ENCODE results near the gene DYNC1H1.

DNA sequence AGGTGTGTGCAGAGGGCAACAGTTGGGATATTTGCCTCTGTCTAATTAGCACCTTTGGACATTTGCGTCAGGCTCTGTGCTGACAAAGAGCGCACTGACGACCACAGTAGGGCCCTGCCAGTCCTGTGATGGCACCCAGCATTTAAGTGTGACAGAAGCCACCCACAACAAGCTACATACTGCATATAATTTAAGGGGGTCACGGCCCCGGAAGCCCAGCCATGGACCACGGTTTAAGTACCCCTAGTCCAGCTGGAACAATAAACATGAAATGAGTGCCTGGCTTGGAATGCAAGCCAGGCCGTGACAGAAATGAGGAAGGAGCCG, 16.8 kb upstream of the DYNC1H1 start:
- TF ChIP-seq, protein P1, sequence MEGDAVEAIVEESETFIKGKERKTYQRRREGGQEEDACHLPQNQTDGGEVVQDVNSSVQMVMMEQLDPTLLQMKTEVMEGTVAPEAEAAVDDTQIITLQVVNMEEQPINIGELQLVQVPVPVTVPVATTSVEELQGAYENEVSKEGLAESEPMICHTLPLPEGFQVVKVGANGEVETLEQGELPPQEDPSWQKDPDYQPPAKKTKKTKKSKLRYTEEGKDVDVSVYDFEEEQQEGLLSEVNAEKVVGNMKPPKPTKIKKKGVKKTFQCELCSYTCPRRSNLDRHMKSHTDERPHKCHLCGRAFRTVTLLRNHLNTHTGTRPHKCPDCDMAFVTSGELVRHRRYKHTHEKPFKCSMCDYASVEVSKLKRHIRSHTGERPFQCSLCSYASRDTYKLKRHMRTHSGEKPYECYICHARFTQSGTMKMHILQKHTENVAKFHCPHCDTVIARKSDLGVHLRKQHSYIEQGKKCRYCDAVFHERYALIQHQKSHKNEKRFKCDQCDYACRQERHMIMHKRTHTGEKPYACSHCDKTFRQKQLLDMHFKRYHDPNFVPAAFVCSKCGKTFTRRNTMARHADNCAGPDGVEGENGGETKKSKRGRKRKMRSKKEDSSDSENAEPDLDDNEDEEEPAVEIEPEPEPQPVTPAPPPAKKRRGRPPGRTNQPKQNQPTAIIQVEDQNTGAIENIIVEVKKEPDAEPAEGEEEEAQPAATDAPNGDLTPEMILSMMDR (IDR thresholded peaks at IDR 0.05) = no peak
- no peak for TF ChIP-seq POLR2A (IDR thresholded peaks at IDR 0.05; ENCODE audit: low read depth)

All from esophagus muscularis mucosa (tissue), 3 donors.